Activated naive CD8-positive, alpha-beta T cell treated with anti-CD3 and anti-CD28 coated beads, Interleukin-2, amount 50 U/mL, for 24 hours (primary cell): ENCODE results near the gene RPL35A.
"Not testable (repeated sequence)": the region's sequence is repeated elsewhere in the genome, so short reads cannot be mapped to it uniquely, and the experiment has no call there.

Source experiments
- ATAC-seq: fragments of 150-1000 bp; cut with Tn5 transposase; one replicate; pipeline ENCODE4 v1.10.0; 2021
- DNase-seq: peaks from one replicate; pipeline ENCODE4 v3.0.0; 2021
- H3K27ac Mint-ChIP-seq: one replicate; pipeline ENCODE4 v1.8.0; 2021; ENCODE audit warnings: mild to moderate bottlenecking, mixed read lengths
- H3K27me3 Mint-ChIP-seq: one replicate; pipeline ENCODE4 v1.8.0; 2021; ENCODE audit warnings: mixed read lengths
- H3K36me3 Mint-ChIP-seq: one replicate; pipeline ENCODE4 v1.8.0; 2021; ENCODE audit warnings: low read depth, mixed read lengths
- H3K4me1 Mint-ChIP-seq: one replicate; pipeline ENCODE4 v1.8.0; 2021; ENCODE audit warnings: mixed read lengths
- H3K4me3 Mint-ChIP-seq: one replicate; pipeline ENCODE4 v1.8.0; 2021; ENCODE audit warnings: mild to moderate bottlenecking, moderate library complexity, mixed read lengths
- H3K9me3 Mint-ChIP-seq: one replicate; pipeline ENCODE4 v1.8.0; 2021; ENCODE audit warnings: mixed read lengths

RPL35A gene

GRCh38 chr3:197949778-197950676, at the start of gene RPL35A:
RPL35A (plus strand) TSS chr3:197950190; CDS start chr3:197950968, 778 bp downstream.
- Mint-ChIP-seq H3K27ac (peak within 1 kb of the TSS; percentile 100), H3K36me3 (peaks cover 51% of the 10 kb centered on the region), H3K4me3 (peak within 1 kb of the TSS; percentile 97), H3K9me3 (no peaks in the 10 kb centered on the region), H3K27me3 (no peaks in the 10 kb centered on the region), H3K4me1 (peaks cover 48% of the 10 kb centered on the region)
- peak; percentile 79 for DNase-seq
- peak; percentile 82 for ATAC-seq

GRCh38 chr3:197901626-197902025, 48.4 kb upstream of the RPL35A start:
- no peaks in the 10 kb centered on the region for H3K27me3 Mint-ChIP-seq
- no peak for ATAC-seq
- peaks cover 16% of the 10 kb centered on the region for H3K4me1 Mint-ChIP-seq
- no peak overlapping the region for H3K27ac Mint-ChIP-seq
- no peaks in the 10 kb centered on the region for H3K9me3 Mint-ChIP-seq
- no peak overlapping the region for H3K4me3 Mint-ChIP-seq
- no peak for DNase-seq
- H3K36me3 Mint-ChIP-seq: no peaks in the 10 kb centered on the region

DNA sequence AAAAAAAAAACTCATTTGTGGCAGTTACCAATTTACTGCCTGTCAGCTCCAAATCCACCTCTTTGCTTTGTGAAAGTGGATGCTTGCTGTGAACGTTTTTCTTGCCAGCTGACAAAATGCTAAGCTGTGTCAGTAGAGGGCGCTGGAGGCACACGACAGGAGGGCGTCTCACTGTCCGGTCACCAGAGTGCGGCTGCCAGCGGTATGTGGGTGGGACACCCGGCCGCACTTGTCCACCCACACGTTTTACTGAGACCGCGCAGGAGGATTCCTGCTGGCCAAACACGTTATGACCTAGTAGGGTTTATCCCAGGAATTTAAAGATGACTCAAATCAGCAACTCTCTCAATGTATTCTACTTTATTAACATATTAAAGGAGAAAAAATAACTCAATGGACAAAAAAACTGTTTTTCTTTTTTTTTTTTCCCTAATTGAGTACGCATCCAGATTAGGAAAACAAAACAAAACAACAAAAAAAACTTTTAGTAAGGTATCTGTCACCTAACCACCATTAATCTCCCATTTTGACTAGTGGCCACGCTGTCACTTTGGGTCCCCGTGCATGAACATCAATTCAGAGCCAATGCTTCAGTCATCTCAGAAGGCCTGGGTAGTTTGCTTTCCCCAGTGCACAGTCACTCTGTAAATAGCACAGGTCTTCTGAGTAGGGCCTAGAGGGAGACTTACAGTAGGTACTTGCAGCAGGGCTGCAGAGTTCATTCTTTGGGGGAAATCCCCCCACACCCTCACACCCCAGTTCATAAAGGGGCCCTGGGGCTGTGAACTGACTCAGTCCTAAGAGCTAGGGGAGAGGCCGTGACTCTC, 43.8 kb upstream of the RPL35A start:
- peak overlapping the region; percentile 52 for H3K4me3 Mint-ChIP-seq
- H3K36me3 Mint-ChIP-seq: no peaks in the 10 kb centered on the region
- H3K9me3 Mint-ChIP-seq: no peaks in the 10 kb centered on the region
- H3K4me1 Mint-ChIP-seq: peaks cover 28% of the 10 kb centered on the region
- peak; percentile 87 for DNase-seq
- H3K27me3 Mint-ChIP-seq: no peaks in the 10 kb centered on the region
- ATAC-seq: peak; percentile 100
- H3K27ac Mint-ChIP-seq: peak overlapping the region; percentile 93

DNA sequence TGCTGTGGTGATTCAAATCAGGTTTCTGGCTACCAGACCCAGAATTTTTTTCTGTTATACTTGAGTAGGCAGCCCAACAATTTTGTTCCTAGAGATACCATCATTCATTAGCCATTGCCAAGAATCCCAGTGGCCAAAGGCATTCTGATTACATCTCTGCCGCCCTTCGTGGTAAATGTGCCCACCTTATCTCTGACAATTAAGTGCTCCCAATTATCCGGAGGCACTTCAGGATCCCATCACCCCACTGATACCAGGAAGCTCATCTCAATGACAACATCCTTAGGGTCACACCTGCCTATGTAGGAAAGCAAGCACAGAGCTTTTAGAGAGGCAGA, 43.2 kb upstream of the RPL35A start:
- no peaks in the 10 kb centered on the region for H3K9me3 Mint-ChIP-seq
- H3K27me3 Mint-ChIP-seq: no peaks in the 10 kb centered on the region
- H3K4me1 Mint-ChIP-seq: peaks cover 28% of the 10 kb centered on the region
- DNase-seq: no peak
- H3K27ac Mint-ChIP-seq: peak overlapping the region; percentile 93
- no peak for ATAC-seq
- no peak overlapping the region for H3K4me3 Mint-ChIP-seq
- H3K36me3 Mint-ChIP-seq: no peaks in the 10 kb centered on the region

- DNase-seq (no peak), ATAC-seq (no peak)
- H3K4me3 Mint-ChIP-seq: no peak overlapping the region
- H3K36me3 Mint-ChIP-seq: no peaks in the 10 kb centered on the region
- H3K27me3 Mint-ChIP-seq: no peaks in the 10 kb centered on the region
- H3K27ac Mint-ChIP-seq: peak overlapping the region; percentile 93
- H3K9me3 Mint-ChIP-seq: no peaks in the 10 kb centered on the region
- peaks cover 28% of the 10 kb centered on the region for H3K4me1 Mint-ChIP-seq
These were observed 42.8 kb upstream of the RPL35A start for GRCh38 chr3:197907196-197907595.

GRCh38 chr3:197908550-197908949, 41.4 kb upstream of the RPL35A start:
- not testable (repeated sequence) for H3K9me3 Mint-ChIP-seq, H3K27ac Mint-ChIP-seq, H3K27me3 Mint-ChIP-seq, ATAC-seq, H3K36me3 Mint-ChIP-seq, DNase-seq, H3K4me3 Mint-ChIP-seq
- H3K4me1 Mint-ChIP-seq: peaks cover 28% of the 10 kb centered on the region

GRCh38 chr3:197908957-197909701, 40.9 kb upstream of the RPL35A start:
- H3K9me3 Mint-ChIP-seq: no peaks in the 10 kb centered on the region
- H3K4me3 Mint-ChIP-seq: no peak overlapping the region
- H3K27me3 Mint-ChIP-seq: no peaks in the 10 kb centered on the region
- ATAC-seq (no peak), DNase-seq (no peak)
- no peak overlapping the region for H3K27ac Mint-ChIP-seq
- no peaks in the 10 kb centered on the region for H3K36me3 Mint-ChIP-seq
- H3K4me1 Mint-ChIP-seq: peaks cover 28% of the 10 kb centered on the region

DNA sequence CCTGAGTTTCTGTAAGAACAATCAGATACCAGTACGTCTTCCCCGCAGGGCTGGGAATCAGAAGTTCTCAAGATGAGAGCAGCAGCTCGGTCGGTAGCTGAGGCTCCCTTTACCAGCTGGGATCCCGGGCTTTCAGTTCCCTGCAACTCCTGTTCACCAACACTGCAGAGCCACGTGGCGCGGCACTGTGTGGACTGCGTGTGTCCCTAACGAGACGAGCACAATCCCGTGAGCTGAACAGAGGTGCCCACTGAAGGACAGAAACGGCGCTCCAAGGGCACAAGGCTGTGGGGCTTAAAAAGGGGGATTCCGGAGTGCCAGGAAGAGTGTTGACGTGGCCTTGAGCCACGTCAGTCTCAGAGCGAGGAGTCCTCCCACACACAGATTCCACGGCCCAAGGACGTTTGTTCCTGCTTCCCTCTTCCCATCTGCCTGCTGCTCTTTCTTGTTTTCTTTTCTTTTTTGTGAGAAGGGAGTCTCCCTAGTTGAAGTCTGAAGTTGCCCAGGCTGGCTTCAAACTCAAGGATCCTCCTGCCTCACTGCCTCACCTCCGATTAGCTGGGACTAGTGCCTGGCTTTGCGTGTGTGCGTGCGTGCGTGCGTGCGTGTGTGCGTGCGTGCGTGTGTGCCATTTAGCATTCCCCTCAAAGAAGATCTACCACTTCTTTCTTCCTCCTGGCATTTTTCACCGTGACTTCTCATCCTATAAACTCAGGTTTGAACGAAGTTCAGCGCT, 37.1 kb upstream of the RPL35A start:
- H3K4me3 Mint-ChIP-seq: peak overlapping the region; percentile 62
- H3K27me3 Mint-ChIP-seq: no peaks in the 10 kb centered on the region
- ATAC-seq (peak; percentile 24), DNase-seq (no peak)
- peak overlapping the region; percentile 62 for H3K27ac Mint-ChIP-seq
- no peaks in the 10 kb centered on the region for H3K4me1 Mint-ChIP-seq
- H3K36me3 Mint-ChIP-seq: no peaks in the 10 kb centered on the region
- H3K9me3 Mint-ChIP-seq: no peaks in the 10 kb centered on the region

GRCh38 chr3:197913641-197914380, 36.2 kb upstream of the RPL35A start:
- ATAC-seq: peak; percentile 54
- H3K27me3 Mint-ChIP-seq: no peaks in the 10 kb centered on the region
- no peak overlapping the region for H3K4me3 Mint-ChIP-seq
- no peak for DNase-seq
- H3K27ac Mint-ChIP-seq: no peak overlapping the region
- no peaks in the 10 kb centered on the region for H3K36me3 Mint-ChIP-seq
- no peaks in the 10 kb centered on the region for H3K4me1 Mint-ChIP-seq
- H3K9me3 Mint-ChIP-seq: no peaks in the 10 kb centered on the region

- not testable (repeated sequence) for H3K27me3 Mint-ChIP-seq, H3K4me3 Mint-ChIP-seq, ATAC-seq, DNase-seq, H3K27ac Mint-ChIP-seq, H3K4me1 Mint-ChIP-seq, H3K9me3 Mint-ChIP-seq, H3K36me3 Mint-ChIP-seq
These were observed 28.3 kb upstream of the RPL35A start for GRCh38 chr3:197921429-197922275.

GRCh38 chr3:197926418-197926817, 23.6 kb upstream of the RPL35A start:
- DNase-seq: peak; percentile 15
- no peaks in the 10 kb centered on the region for H3K27me3 Mint-ChIP-seq
- no peak overlapping the region for H3K4me3 Mint-ChIP-seq

DNA sequence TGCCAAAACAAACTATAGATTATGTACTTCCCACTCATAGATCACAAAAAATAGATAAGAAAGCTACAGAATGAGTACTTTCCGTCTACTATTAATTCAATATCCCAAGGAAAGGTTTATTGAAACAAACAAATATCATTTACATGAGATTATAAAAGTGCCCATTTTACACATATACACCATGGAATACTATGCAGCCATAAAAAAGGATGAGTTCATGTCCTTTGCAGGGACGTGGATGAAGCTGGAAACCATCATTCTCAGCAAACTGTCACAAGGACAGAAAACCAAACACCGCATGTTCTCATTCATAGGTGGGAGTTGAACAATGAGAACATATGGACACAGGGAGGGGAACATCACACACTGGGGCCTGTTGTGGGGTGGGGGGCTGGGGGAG, 22.4 kb upstream of the RPL35A start:
- H3K4me1 Mint-ChIP-seq, H3K4me3 Mint-ChIP-seq, H3K9me3 Mint-ChIP-seq, H3K27ac Mint-ChIP-seq, DNase-seq, H3K36me3 Mint-ChIP-seq, ATAC-seq, H3K27me3 Mint-ChIP-seq: not testable (repeated sequence)

More at GRCh38 chr3:197926418-197926817, 23.6 kb upstream of the RPL35A start:
- Mint-ChIP-seq H3K4me1 (peaks cover 6% of the 10 kb centered on the region), H3K27ac (no peak overlapping the region), H3K36me3 (peaks cover 12% of the 10 kb centered on the region), H3K9me3 (no peaks in the 10 kb centered on the region)
- no peak for ATAC-seq
